HepG2 (cell line): ENCODE data around the gene ARPP21. TPM values are rescaled to one million over a fixed set of nuclear protein-coding genes. Genes with fewer than 3 reads are reported as not detected.

Experiments
- ATAC-seq: fragments of 200-7000 bp; cut with Tn5 transposase; 3 replicates; pipeline ENCODE4 v1.9.1; 2020; ENCODE audit warnings: mild to moderate bottlenecking, moderate library complexity
- BruUV-seq: library from RNA; stranded (reverse); fragments of 400-500 nt; replicated peaks from 2 replicates; lab custom pipeline; 2021; lab: Mats Ljungman, UMichigan
- CTCF ChIA-PET: fragments of 300-600 bp; formaldehyde crosslinking; extraction: SDS; loops from one replicate; lab custom pipeline; 2021; ENCODE audit warnings: low total read pairs, inconsistent platforms, low intra/inter-chr PET ratio; lab: Yijun Ruan, JAX
- POLR2A ChIA-PET: fragments of 350-600 bp; sonication (Branson Sonifier 250); formaldehyde crosslinking; loops from one replicate; lab custom pipeline; 2020; ENCODE audit warnings: antibody characterized with exemption, inconsistent platforms; lab: Yijun Ruan, JAX
- DNase-seq: peaks from one replicate; pipeline ENCODE4 v3.0.0-alpha.2; 2015; ENCODE audit warnings: low spot score
- FAIRE-seq: peaks from 3 replicates; lab custom pipeline; 2011; peaks lifted over from hg19 to GRCh38; lab: Jason Lieb, UNC
- H2AFZ ChIP-seq: one replicate; pipeline ENCODE4 v1.6.1; 2011; ENCODE audit warnings: low read length, inconsistent platforms
- H3K27ac ChIP-seq: fragments of 300-600 bp; 3 replicates; pipeline ENCODE4 v1.8.0; 2011; ENCODE audit warnings: mixed run types, mild to moderate bottlenecking, mixed read lengths, low read length, inconsistent platforms; ENCODE audit not compliant: insufficient read depth; ENCODE audit errors: extremely low read length
- H3K27me3 ChIP-seq, 2 experiments: fragments of 200-600 bp in 1 of 2; 2 replicates in 1 of 2; 3 replicates in 1 of 2; pipeline versions ENCODE4 v1.6.0 to v1.8.0; 2011; ENCODE audit warnings: low read length in 2 of 2, mild to moderate bottlenecking in 2 of 2, moderate library complexity in 2 of 2, inconsistent platforms in 1 of 2; ENCODE audit not compliant: insufficient read depth in 2 of 2, control insufficient read depth in 1 of 2
- H3K36me3 ChIP-seq, 2 experiments: fragments of 200-600 bp in 1 of 2; replicated peaks in 1 of 2; 2 replicates in 1 of 2; 3 replicates in 1 of 2; pipeline versions ENCODE4 v1.5.1 to v1.8.0; 2011; ENCODE audit warnings: low read length in 2 of 2, inconsistent platforms in 1 of 2; ENCODE audit not compliant: insufficient read depth in 2 of 2, control insufficient read depth in 1 of 2
- H3K4me1 ChIP-seq: 2 replicates; pipeline ENCODE4 v1.5.1; 2012; ENCODE audit warnings: low read length, inconsistent platforms; ENCODE audit not compliant: insufficient read depth
- H3K4me2 ChIP-seq: 2 replicates; pipeline ENCODE4 v1.6.0; 2011; ENCODE audit warnings: low read depth, low read length, inconsistent platforms
- H3K4me3 ChIP-seq, 3 experiments: fragments of 200-600 bp in 1 of 3; sonication (generic), shearing (Covaris generic) in 1 of 3; replicated peaks in 1 of 3; 2 replicates each; pipeline ENCODE4 v1.5.1; 2011 to 2016; ENCODE audit warnings: low read length in 3 of 3, inconsistent platforms in 2 of 3, low read depth in 2 of 3, mild to moderate bottlenecking in 2 of 3, control low read depth in 1 of 3, mixed read lengths in 1 of 3; ENCODE audit not compliant: insufficient read depth in 1 of 3
- H3K79me2 ChIP-seq: one replicate; pipeline ENCODE4 v1.6.1; 2011; ENCODE audit warnings: low read length, inconsistent platforms; ENCODE audit not compliant: insufficient read depth
- H3K9ac ChIP-seq: 2 replicates; pipeline ENCODE4 v1.6.0; 2011; ENCODE audit warnings: mild to moderate bottlenecking, low read depth, low read length, inconsistent platforms; ENCODE audit not compliant: insufficient read depth
- H3K9me3 ChIP-seq: 2 replicates; pipeline ENCODE4 v1.5.1; 2012; ENCODE audit warnings: mild to moderate bottlenecking, low read length
- H4K20me1 ChIP-seq: 2 replicates; pipeline ENCODE4 v1.6.0; 2011; ENCODE audit warnings: inconsistent platforms, mild to moderate bottlenecking, low read length, moderate library complexity; ENCODE audit not compliant: insufficient read depth
- GTF2F1 ChIP-seq: fragments of 150-350 bp; IDR thresholded peaks from 2 replicates; pipeline ENCODE4 v1.6.1; 2014; ENCODE audit warnings: low read length
- LRRFIP1 ChIP-seq: sonication (generic); formaldehyde crosslinking; conservative IDR thresholded peaks from 2 replicates; pipeline ENCODE4 v1.4.0; 2020; ENCODE audit warnings: missing genetic modification reagents
- MLX ChIP-seq: IDR thresholded peaks from 2 replicates; pipeline ENCODE4 v1.6.1; 2016
- NFKBIZ ChIP-seq: IDR thresholded peaks from 2 replicates; pipeline ENCODE4 v1.6.1; 2018; ENCODE audit warnings: missing genetic modification reagents, missing compliant biosample characterization
- SNAPC5 ChIP-seq: sonication (generic); formaldehyde crosslinking; IDR thresholded peaks from 2 replicates; pipeline ENCODE4 v1.8.1; 2023; ENCODE audit warnings: mild to moderate bottlenecking, missing genetic modification reagents, borderline replicate concordance
- ZNF264 ChIP-seq: sonication (generic); formaldehyde crosslinking; IDR thresholded peaks from 2 replicates; pipeline ENCODE4 v1.4.0; 2020; ENCODE audit warnings: missing genetic modification reagents
- ZNF280B ChIP-seq: sonication (generic); formaldehyde crosslinking; IDR thresholded peaks from 2 replicates; pipeline ENCODE4 v1.5.0; 2020; ENCODE audit warnings: missing genetic modification reagents, mild to moderate bottlenecking, borderline replicate concordance
- ZNF451 ChIP-seq: sonication (generic); formaldehyde crosslinking; IDR thresholded peaks from 2 replicates; pipeline ENCODE4 v1.5.0; 2020; ENCODE audit warnings: mild to moderate bottlenecking, missing genetic modification reagents
- ZNF557 ChIP-seq: sonication (generic); formaldehyde crosslinking; IDR thresholded peaks from 2 replicates; pipeline ENCODE4 v1.4.0; 2020; ENCODE audit warnings: missing genetic modification reagents
- WGBS: methylation state at CpG from one replicate; pipeline ENCODE4 v1.1.6; 2017; ENCODE audit warnings: low lambda C conversion rate; 5-methylcytosine and 5-hydroxymethylcytosine counted together
- in situ Hi-C: cut with HindIII; loops from 2 replicates; pipeline ENCODE4 v1.10.0; 2017; ENCODE audit warnings: low pct_unique_long_range_greater_than_20kb; ENCODE audit not compliant: extremely low pct_ligation_motif_present
- intact Hi-C: fragments of 100-400 bp; cut with micrococcal nuclease; formaldehyde crosslinking; loops from one replicate; pipeline ENCODE4 v1.10.0; 2022; ENCODE audit not compliant: unreplicated experiment
- polyA plus RNA-seq, 8 experiments: library from polyadenylated mRNA; depleted of rRNA in 3 of 8; stranded (reverse) in 7 of 8; unstranded in 1 of 8; fragments of >200 nt; fragmentation: Illumina TruSeq in 4 of 8; extraction: Trizol in 4 of 8; gene quantifications; 2 replicates each; pipeline versions ENCODE4 v1.2.1 to v1.2.3, GENCODE V29; 2011 to 2016; ENCODE audit warnings: low read depth in 4 of 8, missing spikeins in 1 of 8, mixed read lengths in 1 of 8; ENCODE audit not compliant: insufficient read depth in 1 of 8
- total RNA-seq, 5 experiments: library from RNA; depleted of rRNA; stranded (reverse); fragments of >200 nt; fragmentation: Illumina TruSeq; extraction: Trizol; gene quantifications; 2 replicates each; pipeline ENCODE4 v1.2.3, GENCODE V29; 2016; ENCODE audit warnings: low read depth in 1 of 5

Gene ARPP21
- total and polyA plus RNA-seq, 2 of the 13 experiments (the other 11 are each of a cell fraction or from before 2014, with no cell fraction given) = not detected

DNA sequence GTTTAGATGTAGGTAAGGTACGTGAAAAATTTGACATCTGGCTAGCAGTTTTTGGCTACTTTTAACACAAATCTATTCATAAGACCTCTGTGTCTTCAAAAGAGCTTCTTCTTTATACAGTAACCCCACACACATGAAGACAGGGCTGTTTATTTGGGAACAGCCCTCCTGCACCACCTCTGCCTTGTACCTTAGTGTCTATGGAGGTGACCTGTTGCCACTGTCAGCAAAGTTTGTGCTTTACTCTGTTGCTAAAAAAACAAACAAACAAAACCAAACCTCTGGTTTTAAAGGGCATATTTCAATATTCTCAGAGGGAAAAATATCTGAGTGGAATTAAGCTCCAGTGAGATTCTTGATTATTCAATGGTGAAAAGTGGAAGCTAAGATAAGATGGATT lies 122.0 kb downstream of the ARPP21 start:
- ChIA-PET POLR2A (no interaction called here), CTCF (no interaction called here)
- BruUV-seq = no TSS peak
- H2AFZ ChIP-seq = no peak overlapping the region
- H3K36me3 ChIP-seq = no peaks in the 10 kb centered on the region
- TF ChIP-seq ZNF451 (CRISPR knock-in tag) (no peak), ZNF280B (CRISPR knock-in tag) (no peak), MLX (no peak), GTF2F1 (no peak), LRRFIP1 (CRISPR knock-in tag) (no peak), ZNF264 (no peak), SNAPC5 (CRISPR knock-in tag) (no peak), NFKBIZ (CRISPR knock-in tag) (no peak), ZNF557 (no peak)
- no peak overlapping the region for H3K4me3 ChIP-seq
- 7% methylated on average over 1 of the region's 1 CpG for WGBS
- H3K4me1 ChIP-seq = no peaks in the 10 kb centered on the region
- no peaks in the 10 kb centered on the region for H4K20me1 ChIP-seq
- intact Hi-C loops (no loop called here), in situ Hi-C loops (no loop called here)
- FAIRE-seq (no peak), ATAC-seq (no peak), DNase-seq (no peak)
- no peak overlapping the region for H3K9ac ChIP-seq
- H3K79me2 ChIP-seq = no peaks in the 10 kb centered on the region
- no peaks in the 10 kb centered on the region for H3K9me3 ChIP-seq
- H3K27me3 ChIP-seq = no peaks in the 10 kb centered on the region
- no peak overlapping the region for H3K4me2 ChIP-seq
- H3K27ac ChIP-seq = no peak overlapping the region
